Mesenchymal stem cell (in vitro differentiated cells and primary cell): ENCODE data around the gene PAQR4.
A peak's percentile ranks its signal among the peaks of the same experiment; 100 is the strongest.

Experiments used
- DNase-seq: peaks from one replicate; pipeline ENCODE4 v3.0.0-alpha.2; 2013
- H2AFZ ChIP-seq: one replicate; pipeline ENCODE4 v1.6.1; 2013; ENCODE audit warnings: low read depth, mild to moderate bottlenecking, control low read depth, inconsistent platforms, low read length, moderate library complexity
- H2AK5ac ChIP-seq: 2 replicates; pipeline ENCODE4 v1.6.1; 2013; ENCODE audit warnings: low read length, moderate library complexity, mild to moderate bottlenecking, inconsistent platforms; ENCODE audit not compliant: severe bottlenecking
- H2BK120ac ChIP-seq: one replicate; pipeline ENCODE4 v1.6.1; 2013; ENCODE audit warnings: low read depth, mild to moderate bottlenecking, inconsistent platforms, low read length, moderate library complexity
- H2BK12ac ChIP-seq, 2 experiments: one replicate each; pipeline ENCODE4 v1.6.1; 2013; ENCODE audit warnings: inconsistent platforms in 2 of 2, low read length in 2 of 2, mild to moderate bottlenecking in 2 of 2, moderate library complexity in 2 of 2, control low read depth in 1 of 2
- H2BK15ac ChIP-seq: one replicate; pipeline ENCODE4 v1.6.1; 2013; ENCODE audit warnings: mild to moderate bottlenecking, low read depth, inconsistent platforms; ENCODE audit not compliant: poor library complexity, severe bottlenecking
- H2BK5ac ChIP-seq: 2 replicates; pipeline ENCODE4 v1.6.1; 2013; ENCODE audit warnings: low read depth, mild to moderate bottlenecking, low read length, control low read depth, inconsistent platforms; ENCODE audit not compliant: poor library complexity, severe bottlenecking
- H3K14ac ChIP-seq, 2 experiments: one replicate each; pipeline ENCODE4 v1.6.1; 2013; ENCODE audit warnings: inconsistent platforms in 2 of 2, low read length in 2 of 2, control low read depth in 1 of 2, mild to moderate bottlenecking in 1 of 2, moderate library complexity in 1 of 2
- H3K18ac ChIP-seq, 2 experiments: one replicate each; pipeline ENCODE4 v1.6.1; 2013; ENCODE audit warnings: inconsistent platforms in 2 of 2, low read length in 2 of 2, control low read depth in 1 of 2, low read depth in 1 of 2, mild to moderate bottlenecking in 1 of 2
- H3K23ac ChIP-seq, 2 experiments: one replicate each; pipeline ENCODE4 v1.6.1; 2013; ENCODE audit warnings: inconsistent platforms in 2 of 2, low read length in 2 of 2, mild to moderate bottlenecking in 2 of 2, moderate library complexity in 2 of 2, control low read depth in 1 of 2
- H3K27ac ChIP-seq: 2 replicates; pipeline ENCODE4 v1.5.1; 2013; ENCODE audit warnings: mild to moderate bottlenecking, moderate library complexity, low read length, control low read depth, inconsistent platforms; ENCODE audit not compliant: poor library complexity, severe bottlenecking
- H3K27me3 ChIP-seq, 2 experiments: 2 replicates each; pipeline versions ENCODE4 v1.6.1 to v1.7.0; 2013; ENCODE audit warnings: low read length in 2 of 2, mild to moderate bottlenecking in 2 of 2, moderate library complexity in 2 of 2, control low read depth in 1 of 2, inconsistent platforms in 1 of 2; ENCODE audit not compliant: control insufficient read depth in 1 of 2, insufficient read depth in 1 of 2
- H3K36me3 ChIP-seq, 2 experiments: 2 replicates each; pipeline versions ENCODE4 v1.6.1 to v1.7.0; 2013; ENCODE audit warnings: low read length in 2 of 2, control low read depth in 1 of 2, inconsistent platforms in 1 of 2, low read depth in 1 of 2, mild to moderate bottlenecking in 1 of 2; ENCODE audit not compliant: insufficient read depth in 2 of 2, control insufficient read depth in 1 of 2
- H3K4ac ChIP-seq, 2 experiments: one replicate each; pipeline ENCODE4 v1.6.1; 2013; ENCODE audit warnings: inconsistent platforms in 2 of 2, low read length in 2 of 2, mild to moderate bottlenecking in 2 of 2, moderate library complexity in 2 of 2, control low read depth in 1 of 2, low read depth in 1 of 2
- H3K4me1 ChIP-seq: 2 replicates; pipeline ENCODE4 v1.6.1; 2013; ENCODE audit warnings: low read depth, low read length, control low read depth; ENCODE audit not compliant: control insufficient read depth, insufficient read depth
- H3K4me2 ChIP-seq: 2 replicates; pipeline ENCODE4 v1.6.1; 2013; ENCODE audit warnings: low read length, mild to moderate bottlenecking, inconsistent platforms; ENCODE audit not compliant: poor library complexity, severe bottlenecking
- H3K4me3 ChIP-seq, 2 experiments: 2 replicates each; pipeline versions ENCODE4 v1.5.1 to v1.7.0; 2013; ENCODE audit warnings: low read length in 2 of 2, mild to moderate bottlenecking in 2 of 2, control low read depth in 1 of 2, low read depth in 1 of 2; ENCODE audit not compliant: insufficient read depth in 1 of 2
- H3K79me1 ChIP-seq: replicated peaks from 2 replicates; pipeline ENCODE4 v1.6.1; 2013; ENCODE audit warnings: mild to moderate bottlenecking, control low read depth, low read length, inconsistent platforms; ENCODE audit not compliant: poor library complexity, severe bottlenecking
- H3K9ac ChIP-seq: 2 replicates; pipeline ENCODE4 v1.7.0; 2013; ENCODE audit warnings: mild to moderate bottlenecking, low read length, moderate library complexity
- H3K9me3 ChIP-seq: 2 replicates; pipeline ENCODE4 v1.7.0; 2013; ENCODE audit warnings: mild to moderate bottlenecking, low read length; ENCODE audit not compliant: control insufficient read depth
- H4K8ac ChIP-seq: one replicate; pipeline ENCODE4 v1.6.1; 2013; ENCODE audit warnings: inconsistent platforms, mild to moderate bottlenecking, low read length, moderate library complexity
- H4K91ac ChIP-seq: one replicate; pipeline ENCODE4 v1.6.1; 2013; ENCODE audit warnings: mild to moderate bottlenecking, low read length, inconsistent platforms
- WGBS: methylation state at CpG from one replicate; pipeline ENCODE4 v1.1.7; 2013; ENCODE audit warnings: mixed read lengths; 5-methylcytosine and 5-hydroxymethylcytosine counted together

PAQR4 gene

GRCh38 chr16:2981177-2981898 is 12.2 kb downstream of the PAQR4 start:
- Histone ChIP-seq H2AFZ (no peak overlapping the region), H3K9me3 (no peaks in the 10 kb centered on the region), H3K27ac (no peak overlapping the region), H3K18ac (peak overlapping the region in 1 of 2 experiments; percentile 50), H3K4me1 (peaks cover 29% of the 10 kb centered on the region), H2AK5ac (no peak overlapping the region), H3K27me3 (peaks cover 0 to 4% of the 10 kb centered on the region in 2 experiments), H2BK120ac (no peak overlapping the region), H4K91ac (no peak overlapping the region), H3K14ac (no peak overlapping the region), H3K4ac (peak overlapping the region in 1 of 2 experiments; percentile 13), H2BK15ac (no peak overlapping the region), H3K4me3 (peak overlapping the region in 1 of 2 experiments; percentile 91), H3K79me1 (peaks cover 20% of the 10 kb centered on the region), H3K23ac (no peak overlapping the region), H4K8ac (peak overlapping the region; percentile 100), H3K36me3 (peaks cover 0 to 12% of the 10 kb centered on the region in 2 experiments), H3K9ac (peak overlapping the region; percentile 98), H3K4me2 (peak overlapping the region; percentile 96), H2BK12ac (peak overlapping the region in 1 of 2 experiments; percentile 11), H2BK5ac (no peak overlapping the region)
- WGBS = 44% methylated on average over 26 of the region's 33 CpGs
- peak; percentile 28 for DNase-seq

GRCh38 chr16:2981899-2982250 is 12.7 kb downstream of the PAQR4 start:
- Histone ChIP-seq H3K18ac (peak overlapping the region in 1 of 2 experiments; percentile 50), H4K91ac (no peak overlapping the region), H2BK120ac (no peak overlapping the region), H3K4ac (peak overlapping the region in 1 of 2 experiments; percentile 69), H2BK12ac (peak overlapping the region in 1 of 2 experiments; percentile 12), H3K9ac (no peak overlapping the region), H3K4me2 (no peak overlapping the region), H2AFZ (no peak overlapping the region), H3K23ac (no peak overlapping the region), H3K79me1 (peaks cover 20% of the 10 kb centered on the region), H3K4me3 (peak overlapping the region in 1 of 2 experiments; percentile 91), H4K8ac (peak overlapping the region; percentile 100), H3K9me3 (no peaks in the 10 kb centered on the region), H2BK15ac (no peak overlapping the region), H3K4me1 (peaks cover 29% of the 10 kb centered on the region), H3K27me3 (peaks cover 0 to 9% of the 10 kb centered on the region in 2 experiments), H3K27ac (no peak overlapping the region), H2AK5ac (no peak overlapping the region), H2BK5ac (no peak overlapping the region), H3K14ac (no peak overlapping the region), H3K36me3 (peaks cover 0 to 6% of the 10 kb centered on the region in 2 experiments)
- DNase-seq = no peak
- WGBS = 28% methylated on average over 4 of the region's 4 CpGs

GRCh38 chr16:2982402-2982801 is 13.3 kb downstream of the PAQR4 start:
- Histone ChIP-seq H3K4me2 (no peak overlapping the region), H3K27ac (no peak overlapping the region), H3K27me3 (peaks cover 0 to 14% of the 10 kb centered on the region in 2 experiments), H2AFZ (no peak overlapping the region), H3K23ac (no peak overlapping the region), H3K4me3 (no peak overlapping the region), H2BK12ac (no peak overlapping the region), H4K8ac (no peak overlapping the region), H2BK120ac (no peak overlapping the region), H2BK5ac (no peak overlapping the region), H2BK15ac (no peak overlapping the region), H4K91ac (no peak overlapping the region), H3K18ac (no peak overlapping the region), H3K9ac (no peak overlapping the region), H2AK5ac (no peak overlapping the region), H3K14ac (no peak overlapping the region), H3K9me3 (no peaks in the 10 kb centered on the region), H3K79me1 (peaks cover 18% of the 10 kb centered on the region), H3K4ac (no peak overlapping the region), H3K36me3 (peaks cover 0 to 4% of the 10 kb centered on the region in 2 experiments), H3K4me1 (peaks cover 29% of the 10 kb centered on the region)
- WGBS = 77% methylated on average over 5 of the region's 5 CpGs
- DNase-seq = no peak

GRCh38 chr16:2983706-2984136 is 14.6 kb downstream of the PAQR4 start:
- Histone ChIP-seq H2BK15ac (no peak overlapping the region), H3K79me1 (peaks cover 13% of the 10 kb centered on the region), H2AFZ (peak overlapping the region; percentile 44), H3K27ac (no peak overlapping the region), H3K23ac (no peak overlapping the region), H4K91ac (no peak overlapping the region), H3K4me3 (peak overlapping the region in 1 of 2 experiments; percentile 53), H3K18ac (no peak overlapping the region), H3K9ac (peak overlapping the region; percentile 59), H2BK120ac (no peak overlapping the region), H3K4me2 (peak overlapping the region; percentile 86), H3K4me1 (peaks cover 32% of the 10 kb centered on the region), H4K8ac (peak overlapping the region; percentile 32), H3K14ac (no peak overlapping the region), H2AK5ac (no peak overlapping the region), H3K36me3 (no peaks in the 10 kb centered on the region), H3K4ac (no peak overlapping the region), H3K27me3 (peaks cover 9 to 27% of the 10 kb centered on the region in 2 experiments), H2BK12ac (no peak overlapping the region), H3K9me3 (no peaks in the 10 kb centered on the region), H2BK5ac (no peak overlapping the region)
- peak; percentile 71 for DNase-seq
- WGBS = 14% methylated on average over 42 of the region's 42 CpGs
